ENCODE results near the gene SNCB.

SNCB gene

DNA sequence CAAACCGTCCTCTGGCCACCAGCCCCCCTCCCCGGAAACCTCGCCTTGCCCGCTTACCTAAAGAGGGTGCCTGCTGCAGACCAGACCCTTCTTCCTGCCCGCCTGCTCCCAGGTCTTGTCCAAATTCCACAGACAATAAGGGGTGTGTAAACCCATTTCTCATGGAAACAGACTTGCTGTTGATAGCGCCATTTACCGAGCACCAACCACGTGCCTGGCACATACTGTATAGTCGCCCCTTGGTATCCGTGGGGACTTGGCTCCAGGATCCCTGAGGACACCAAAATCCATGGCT is 56.1 kb downstream of the SNCB start:
- Histone ChIP-seq H3K27me3 (ENCODE audit: insufficient read depth, low read length) (peaks cover 3% of the 10 kb centered on the region), H3K9me3 (ENCODE audit: low read length) (no peaks in the 10 kb centered on the region), H3K4me1 (ENCODE audit: insufficient read depth, low read length) (peaks cover 2% of the 10 kb centered on the region), H3K36me3 (ENCODE audit: insufficient read depth, low read length) (no peaks in the 10 kb centered on the region), H2AFZ (ENCODE audit: low read depth, low read length) (no peak overlapping the region), H3K4me3 (ENCODE audit: low read length) (no peak overlapping the region)

DNA sequence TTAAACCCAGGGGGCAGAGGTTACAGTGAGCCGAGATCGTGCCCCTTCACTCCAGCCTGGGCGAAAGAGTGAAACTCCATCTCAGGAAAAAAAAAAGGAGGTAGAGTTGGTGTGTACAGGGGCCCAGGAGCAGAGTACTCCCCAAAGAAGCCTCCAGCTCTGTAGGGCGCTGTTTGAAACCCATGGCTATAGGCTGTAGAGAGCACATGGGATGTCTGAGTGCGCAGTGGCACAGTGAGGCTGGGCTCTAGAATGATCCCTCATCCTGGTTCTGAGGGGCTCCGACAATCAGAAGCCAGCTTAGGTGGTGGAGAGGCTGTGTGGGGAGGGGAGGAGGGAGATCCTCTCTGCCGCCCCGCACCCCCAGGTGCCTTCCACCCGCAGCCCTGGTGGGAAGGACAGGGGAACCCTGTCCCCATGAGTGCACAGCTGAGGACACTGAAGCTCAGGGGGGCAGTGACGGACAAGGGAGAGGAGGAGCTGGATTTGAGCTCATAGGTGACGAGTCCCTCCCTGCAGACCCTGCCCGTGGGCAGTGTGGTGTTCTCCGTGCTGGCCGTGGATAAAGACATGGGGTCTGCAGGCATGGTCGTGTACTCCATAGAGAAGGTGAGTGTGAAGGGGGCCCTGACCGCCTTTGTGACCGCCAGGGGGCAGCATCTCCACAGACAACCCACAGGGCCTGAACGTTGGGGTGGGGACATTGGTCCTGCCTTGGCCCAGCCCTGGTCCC is 56.6 kb downstream of the SNCB start:
- no peaks in the 10 kb centered on the region for H3K36me3 ChIP-seq (ENCODE audit: insufficient read depth, low read length)
- no peak overlapping the region for H2AFZ ChIP-seq (ENCODE audit: low read depth, low read length)
- peaks cover 2% of the 10 kb centered on the region for H3K4me1 ChIP-seq (ENCODE audit: insufficient read depth, low read length)
- no peaks in the 10 kb centered on the region for H3K9me3 ChIP-seq (ENCODE audit: low read length)
- no peak overlapping the region for H3K4me3 ChIP-seq (ENCODE audit: low read length)
- peaks cover 3% of the 10 kb centered on the region for H3K27me3 ChIP-seq (ENCODE audit: insufficient read depth, low read length)

Data from neuron (in vitro differentiated cells).